ENCODE data around the gene TGM5. TPM values are rescaled to one million over a fixed set of nuclear protein-coding genes. Genes with fewer than 3 reads are reported as not detected.

TGM5 gene
- total RNA-seq, 2 donors from 2014 or later = not detected

DNA sequence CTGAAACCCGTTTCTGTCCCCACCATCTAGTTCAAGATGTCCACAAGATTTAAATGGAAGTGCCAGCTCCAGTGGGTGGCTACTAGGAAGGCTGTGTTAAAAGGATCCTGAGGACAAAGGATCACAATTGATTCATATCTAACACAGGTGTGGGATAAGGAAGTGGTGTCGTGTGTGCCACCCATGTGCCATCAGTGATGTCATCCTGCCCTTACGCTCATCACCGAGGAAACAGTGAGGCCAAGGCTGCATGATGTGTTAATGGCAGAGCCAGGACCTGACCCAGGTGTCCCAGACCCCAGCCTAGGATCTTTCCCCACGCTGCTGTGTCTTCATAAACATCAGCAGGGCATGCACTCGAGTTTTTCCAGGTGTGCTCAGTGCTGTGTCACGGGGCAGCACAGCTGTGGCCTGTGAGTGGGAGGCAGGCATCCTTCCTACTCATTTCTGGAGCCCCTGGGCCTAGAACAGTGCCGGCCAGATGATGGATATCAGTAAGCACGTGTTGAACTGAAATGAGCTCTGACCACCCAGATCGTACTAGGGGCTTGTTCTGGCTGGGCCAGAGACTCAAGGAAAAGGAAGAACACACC is 10.6 kb upstream of the TGM5 start:
- Mint-ChIP-seq H3K4me3 (no peak overlapping the region), H3K27ac (no peak overlapping the region)
- TF ChIP-seq, protein P1, sequence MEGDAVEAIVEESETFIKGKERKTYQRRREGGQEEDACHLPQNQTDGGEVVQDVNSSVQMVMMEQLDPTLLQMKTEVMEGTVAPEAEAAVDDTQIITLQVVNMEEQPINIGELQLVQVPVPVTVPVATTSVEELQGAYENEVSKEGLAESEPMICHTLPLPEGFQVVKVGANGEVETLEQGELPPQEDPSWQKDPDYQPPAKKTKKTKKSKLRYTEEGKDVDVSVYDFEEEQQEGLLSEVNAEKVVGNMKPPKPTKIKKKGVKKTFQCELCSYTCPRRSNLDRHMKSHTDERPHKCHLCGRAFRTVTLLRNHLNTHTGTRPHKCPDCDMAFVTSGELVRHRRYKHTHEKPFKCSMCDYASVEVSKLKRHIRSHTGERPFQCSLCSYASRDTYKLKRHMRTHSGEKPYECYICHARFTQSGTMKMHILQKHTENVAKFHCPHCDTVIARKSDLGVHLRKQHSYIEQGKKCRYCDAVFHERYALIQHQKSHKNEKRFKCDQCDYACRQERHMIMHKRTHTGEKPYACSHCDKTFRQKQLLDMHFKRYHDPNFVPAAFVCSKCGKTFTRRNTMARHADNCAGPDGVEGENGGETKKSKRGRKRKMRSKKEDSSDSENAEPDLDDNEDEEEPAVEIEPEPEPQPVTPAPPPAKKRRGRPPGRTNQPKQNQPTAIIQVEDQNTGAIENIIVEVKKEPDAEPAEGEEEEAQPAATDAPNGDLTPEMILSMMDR (conservative IDR thresholded peaks at IDR 0.05) = no peak

GRCh38 chr15:43276563-43277200 is 10.0 kb upstream of the TGM5 start:
- H3K4me1 Mint-ChIP-seq = no peaks in the 10 kb centered on the region
- no peak overlapping the region for H3K27ac Mint-ChIP-seq
- peaks cover 6% of the 10 kb centered on the region for H3K9me3 Mint-ChIP-seq
- peaks cover 2% of the 10 kb centered on the region for H3K27me3 Mint-ChIP-seq (ENCODE audit: insufficient read depth)
- no peak for DNase-seq
- Histone ChIP-seq H3K9me3 (ENCODE audit: control insufficient read depth, low read length) (no peaks in the 10 kb centered on the region), H3K9ac (ENCODE audit: extremely low read depth, low read length, poor library complexity, severe bottlenecking) (no peak overlapping the region), H3K36me3 (ENCODE audit: control insufficient read depth, insufficient read depth, low read length) (no peaks in the 10 kb centered on the region), H3K4me1 (ENCODE audit: control insufficient read depth, insufficient read depth, low read length) (no peaks in the 10 kb centered on the region), H3K4me3 (ENCODE audit: low read length) (no peak overlapping the region), H3K27ac (ENCODE audit: low read depth, low read length) (no peak overlapping the region), H3K27me3 (ENCODE audit: control insufficient read depth, insufficient read depth, low read length, poor library complexity, severe bottlenecking) (no peaks in the 10 kb centered on the region)
- 82 to 100% methylated on average over 2 to 12 of the region's 12 CpGs for WGBS, 2 experiments (ENCODE audit: insufficient coverage in 1 of 2, insufficient read length in 1 of 2)
- no peaks in the 10 kb centered on the region for H3K36me3 Mint-ChIP-seq (ENCODE audit: low read depth)
- H3K4me3 Mint-ChIP-seq = no peak overlapping the region
- TF ChIP-seq, protein P1 (conservative IDR thresholded peaks at IDR 0.05) = no peak

More for the DNA sequence above, 10.6 kb upstream of the TGM5 start:
- no peaks in the 10 kb centered on the region for H3K36me3 Mint-ChIP-seq (ENCODE audit: low read depth)
- no peak overlapping the region for H3K9ac ChIP-seq (ENCODE audit: extremely low read depth, low read length, poor library complexity, severe bottlenecking)
- no peaks in the 10 kb centered on the region for H3K4me1 ChIP-seq (ENCODE audit: control insufficient read depth, insufficient read depth, low read length)
- WGBS, 2 experiments (ENCODE audit: insufficient coverage in 1 of 2, insufficient read length in 1 of 2) = 91 to 94% methylated on average over 8 to 10 of the region's 10 CpGs
- no peak overlapping the region for H3K4me3 ChIP-seq (ENCODE audit: low read length)
- H3K9me3 ChIP-seq (ENCODE audit: control insufficient read depth, low read length) = no peaks in the 10 kb centered on the region
- no peaks in the 10 kb centered on the region for H3K27me3 Mint-ChIP-seq (ENCODE audit: insufficient read depth)
- H3K9me3 Mint-ChIP-seq = peaks cover under 1% of the 10 kb centered on the region
- H3K4me1 Mint-ChIP-seq = no peaks in the 10 kb centered on the region
- no peaks in the 10 kb centered on the region for H3K36me3 ChIP-seq (ENCODE audit: control insufficient read depth, insufficient read depth, low read length)
- H3K27ac ChIP-seq (ENCODE audit: low read depth, low read length) = no peak overlapping the region
- DNase-seq = no peak
- H3K27me3 ChIP-seq (ENCODE audit: control insufficient read depth, insufficient read depth, low read length, poor library complexity, severe bottlenecking) = no peaks in the 10 kb centered on the region

DNA sequence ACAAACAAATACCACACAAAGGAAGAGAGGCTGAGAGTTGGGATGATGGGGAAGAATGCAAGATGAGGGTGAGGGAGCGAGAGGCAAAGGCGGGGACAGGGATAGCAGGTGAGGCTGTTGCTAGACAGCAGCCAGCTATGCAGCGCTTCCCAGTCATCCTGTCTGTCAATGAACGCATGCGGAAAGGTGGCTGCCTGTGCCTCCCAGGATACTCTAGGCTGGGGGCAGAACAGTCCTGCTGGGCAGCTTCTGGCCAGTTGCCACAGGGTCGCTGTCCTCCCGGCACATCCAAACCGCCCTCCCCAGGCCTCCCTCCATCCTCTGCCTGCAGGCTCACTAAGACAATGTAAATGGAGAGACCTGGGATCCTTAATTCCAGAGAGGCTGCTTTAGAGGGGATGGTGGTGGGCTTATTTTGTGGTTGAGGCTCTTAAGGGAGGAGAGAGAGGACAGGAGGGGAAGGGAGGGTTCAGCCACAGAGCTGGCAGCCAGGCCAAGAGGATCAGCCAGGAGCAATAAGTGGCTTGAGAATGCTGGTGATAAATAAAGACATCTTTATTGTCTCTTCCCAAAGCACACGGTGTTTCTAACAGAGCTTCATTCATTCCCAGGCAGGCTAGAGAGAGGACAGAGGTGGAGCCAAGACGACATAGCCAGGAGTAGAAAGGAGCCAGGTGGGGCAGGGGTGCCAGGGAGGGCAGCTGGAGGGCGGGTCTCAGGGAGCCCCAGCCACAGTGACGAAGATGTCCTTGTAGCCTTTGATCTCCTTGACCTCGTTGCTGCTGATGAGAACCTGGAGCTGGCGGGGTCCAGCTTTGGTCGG is 9.2 kb upstream of the TGM5 start:
- H3K27me3 Mint-ChIP-seq (ENCODE audit: insufficient read depth) = peaks cover 2% of the 10 kb centered on the region
- WGBS, 2 experiments (ENCODE audit: insufficient coverage in 1 of 2, insufficient read length in 1 of 2) = 87 to 89% methylated on average over 7 to 15 of the region's 15 CpGs
- no peak for DNase-seq
- H3K4me1 Mint-ChIP-seq = no peaks in the 10 kb centered on the region
- Histone ChIP-seq H3K9me3 (ENCODE audit: control insufficient read depth, low read length) (no peaks in the 10 kb centered on the region), H3K27ac (ENCODE audit: low read depth, low read length) (no peak overlapping the region), H3K27me3 (ENCODE audit: control insufficient read depth, insufficient read depth, low read length, poor library complexity, severe bottlenecking) (no peaks in the 10 kb centered on the region), H3K4me1 (ENCODE audit: control insufficient read depth, insufficient read depth, low read length) (no peaks in the 10 kb centered on the region), H3K36me3 (ENCODE audit: control insufficient read depth, insufficient read depth, low read length) (no peaks in the 10 kb centered on the region), H3K9ac (ENCODE audit: extremely low read depth, low read length, poor library complexity, severe bottlenecking) (no peak overlapping the region), H3K4me3 (ENCODE audit: low read length) (no peak overlapping the region)
- no peaks in the 10 kb centered on the region for H3K36me3 Mint-ChIP-seq (ENCODE audit: low read depth)
- H3K4me3 Mint-ChIP-seq = no peak overlapping the region
- TF ChIP-seq, protein P1 (conservative IDR thresholded peaks at IDR 0.05) = no peak
- peaks cover 6% of the 10 kb centered on the region for H3K9me3 Mint-ChIP-seq
- H3K27ac Mint-ChIP-seq = no peak overlapping the region

All from endodermal cell (in vitro differentiated cells).